Daoy (cell line): Measurements from ENCODE around the gene RFNG. TPM values are rescaled to one million over a fixed set of nuclear protein-coding genes. Genes with fewer than 3 reads are reported as not detected.
A peak's percentile ranks its signal among the peaks of the same experiment; 100 is the strongest.

Experiments
- DNase-seq: peaks from one replicate; pipeline ENCODE4 v3.0.0-alpha.2; 2015; ENCODE audit warnings: low read depth
- total RNA-seq: library from RNA; depleted of rRNA; stranded (reverse); fragments of >200 nt; shearing (Covaris generic); gene quantifications from 2 replicates; pipeline ENCODE4 v1.2.3, GENCODE V29; 2014

RFNG gene
- total RNA-seq, 1 experiment from 2014 or later, result 20.2 TPM

DNA sequence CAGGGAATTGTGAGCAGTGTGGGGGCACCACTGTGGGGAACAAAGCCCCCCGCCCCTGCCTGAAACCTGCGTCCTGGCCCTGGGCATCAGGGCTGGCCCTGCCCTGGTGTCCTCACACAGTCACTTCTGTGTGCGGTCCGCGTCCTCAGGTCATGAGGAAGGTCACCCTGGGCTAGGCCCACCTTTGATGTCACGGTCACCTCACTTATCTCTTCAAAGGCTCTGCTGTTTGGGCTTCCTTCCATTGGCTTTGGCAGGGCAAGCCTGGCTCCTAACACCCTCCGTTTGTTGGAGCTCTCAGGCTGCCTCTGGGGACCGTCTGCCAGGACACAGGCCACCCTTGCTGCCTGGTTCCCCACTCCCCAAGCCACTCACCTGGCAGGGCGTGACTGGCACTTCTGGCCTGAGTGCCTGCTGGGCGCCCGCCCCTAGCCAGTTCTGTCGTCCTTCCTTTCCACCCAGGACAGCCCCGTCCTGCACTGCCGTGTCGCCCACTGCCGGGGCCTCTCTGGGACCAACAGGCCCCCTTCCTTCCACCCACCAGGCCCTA lies 37.8 kb downstream of the RFNG start:
- no peak for DNase-seq

DNA sequence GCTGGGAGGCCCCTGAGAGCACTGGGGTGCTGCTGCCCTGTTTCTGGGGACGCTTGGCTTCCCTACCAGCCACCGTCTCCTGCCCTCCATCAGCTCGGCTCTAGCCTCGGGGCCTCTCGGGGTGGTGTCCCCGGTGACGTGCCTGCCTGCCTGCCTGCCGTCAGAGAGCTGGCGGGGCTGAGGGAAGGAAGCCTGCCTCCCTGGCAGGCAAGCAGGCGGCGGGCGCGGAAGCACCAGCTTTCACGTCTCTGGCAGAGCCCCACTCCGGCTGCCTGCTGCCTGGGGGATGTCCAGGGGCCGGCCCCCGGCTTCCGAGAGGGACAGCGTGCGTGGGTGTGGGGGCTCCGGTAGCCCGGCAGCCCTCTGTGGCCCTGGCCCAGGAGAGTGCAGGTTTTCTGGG lies 38.3 kb downstream of the RFNG start:
- no peak for DNase-seq

DNA sequence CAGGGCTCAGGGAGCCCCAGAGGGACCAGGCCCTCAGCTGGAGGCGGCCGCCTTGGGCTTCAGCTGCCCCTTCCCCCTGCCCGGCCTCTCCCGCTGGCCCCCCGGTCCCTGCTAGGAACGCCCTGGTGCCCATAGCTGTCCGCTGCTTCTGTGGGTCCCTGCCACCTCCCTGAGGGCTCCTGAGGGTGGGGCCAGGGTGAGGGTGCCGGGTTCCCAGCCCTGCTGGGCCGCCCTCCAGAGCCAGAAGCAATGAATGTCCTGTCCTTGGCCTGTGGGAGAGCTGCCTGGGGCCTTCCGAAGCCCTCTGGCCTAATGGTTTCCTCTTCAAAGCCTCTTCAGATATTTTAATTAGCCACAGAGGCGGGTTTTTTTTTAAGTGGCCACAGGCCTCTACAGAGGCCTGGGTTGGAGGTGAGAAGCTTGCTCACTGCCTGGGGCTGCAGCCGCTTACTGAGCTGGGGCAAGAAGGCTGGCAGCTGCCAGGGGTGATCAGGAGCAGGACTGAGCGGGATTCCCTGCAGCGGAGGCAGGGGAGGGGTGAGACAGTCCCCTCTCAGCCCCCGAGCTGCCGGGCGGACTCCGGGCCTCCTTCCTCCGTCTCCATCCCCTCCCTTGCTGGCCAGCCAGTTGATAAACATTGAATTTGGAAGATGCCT lies 38.8 kb downstream of the RFNG start:
- no peak for DNase-seq

DNA sequence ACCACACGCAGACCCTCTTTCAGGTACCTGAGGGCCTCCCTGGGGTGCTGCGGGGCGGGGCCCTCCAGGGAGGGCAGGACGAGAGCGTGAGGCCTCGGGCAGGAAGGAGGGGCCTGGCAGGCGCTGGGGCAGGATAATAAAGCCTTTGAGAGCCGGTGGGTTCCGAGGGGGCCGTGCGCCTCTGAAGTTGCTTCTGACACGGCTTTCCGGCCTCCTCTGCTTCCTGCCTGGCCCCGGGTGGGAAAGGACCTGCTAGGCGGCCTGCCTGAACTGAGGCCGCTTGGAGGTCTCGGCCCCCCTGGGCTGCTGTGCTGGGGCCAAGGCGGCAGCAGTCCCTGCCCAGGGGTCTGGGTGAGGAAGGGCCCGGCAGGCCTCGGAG lies 39.4 kb downstream of the RFNG start:
- no peak for DNase-seq

DNA sequence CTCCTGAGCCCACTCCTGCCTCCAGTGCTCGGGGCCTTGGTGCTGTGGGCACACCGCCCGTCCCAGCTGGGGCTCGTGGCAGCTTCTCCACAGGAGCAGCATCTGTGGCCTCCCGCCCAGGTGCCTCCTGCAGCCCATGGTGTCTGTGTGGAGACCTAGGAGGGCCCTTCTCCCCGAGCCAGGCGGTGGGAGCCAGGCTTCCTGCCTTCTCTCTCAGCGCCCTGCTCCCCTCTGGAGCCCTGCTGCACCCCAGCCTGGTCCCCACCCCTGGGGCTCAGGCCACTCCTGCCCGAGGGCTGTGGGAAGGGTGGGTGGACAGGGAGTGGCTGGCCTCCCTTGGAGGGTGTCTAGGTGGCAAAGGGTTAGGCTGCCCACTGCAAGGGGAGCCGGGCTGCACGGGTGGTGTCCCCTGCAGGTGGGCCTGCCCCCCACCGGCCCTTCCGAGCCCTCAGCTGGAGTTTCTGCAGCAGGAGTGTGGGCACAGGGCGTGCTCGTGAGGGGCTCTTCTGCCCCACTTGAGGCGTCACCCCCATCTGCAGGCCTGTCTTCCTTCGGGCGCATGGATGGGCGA lies 39.9 kb downstream of the RFNG start:
- DNase-seq, result no peak

DNA sequence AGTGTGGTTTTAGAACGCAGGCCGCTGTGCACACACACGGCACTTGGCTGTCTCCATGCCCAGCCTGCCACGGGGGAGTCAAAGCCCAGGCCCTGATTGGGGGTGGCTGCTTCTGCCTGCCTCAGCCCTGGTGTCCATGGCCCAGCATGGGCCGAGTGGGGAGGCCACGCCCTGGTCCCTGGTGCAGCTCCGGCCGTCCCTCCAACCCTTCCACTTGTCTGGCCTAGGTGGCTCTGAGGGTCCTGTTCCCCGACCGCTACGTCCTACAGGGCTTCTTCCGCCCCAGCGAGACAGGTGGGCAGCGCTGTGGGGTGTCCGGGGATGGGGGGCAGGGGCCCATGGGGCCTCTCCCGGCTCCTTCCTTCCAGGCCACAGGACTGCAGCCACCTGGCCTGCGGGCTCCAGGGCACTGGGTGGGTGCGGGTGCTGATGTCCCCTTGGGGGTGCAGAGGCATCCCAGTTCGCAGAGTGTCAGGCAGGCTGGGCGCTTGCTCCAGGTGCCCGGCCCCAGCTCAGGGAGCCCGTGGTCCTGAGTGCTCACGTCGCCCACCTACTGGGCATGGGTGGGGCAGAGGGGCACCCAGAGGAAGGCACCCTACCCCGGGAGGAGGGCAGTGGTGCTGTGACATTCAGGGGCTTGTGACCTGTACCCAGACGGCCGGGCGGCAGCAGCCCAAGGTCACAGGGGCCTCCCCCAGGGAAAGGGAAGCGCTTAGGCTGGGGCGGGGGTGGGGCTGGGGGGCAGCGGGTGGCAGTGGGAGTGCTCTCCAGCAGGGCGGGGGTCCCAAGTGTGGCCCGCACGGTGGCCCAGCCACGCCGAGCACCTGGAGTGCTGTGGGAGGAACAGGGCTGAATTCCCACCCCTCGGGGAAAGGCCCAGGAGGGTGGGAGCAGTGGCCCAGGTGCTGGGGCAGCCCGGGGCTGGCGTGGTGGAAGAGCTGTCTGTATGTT lies 40.8 kb downstream of the RFNG start:
- DNase-seq, result no peak

DNA sequence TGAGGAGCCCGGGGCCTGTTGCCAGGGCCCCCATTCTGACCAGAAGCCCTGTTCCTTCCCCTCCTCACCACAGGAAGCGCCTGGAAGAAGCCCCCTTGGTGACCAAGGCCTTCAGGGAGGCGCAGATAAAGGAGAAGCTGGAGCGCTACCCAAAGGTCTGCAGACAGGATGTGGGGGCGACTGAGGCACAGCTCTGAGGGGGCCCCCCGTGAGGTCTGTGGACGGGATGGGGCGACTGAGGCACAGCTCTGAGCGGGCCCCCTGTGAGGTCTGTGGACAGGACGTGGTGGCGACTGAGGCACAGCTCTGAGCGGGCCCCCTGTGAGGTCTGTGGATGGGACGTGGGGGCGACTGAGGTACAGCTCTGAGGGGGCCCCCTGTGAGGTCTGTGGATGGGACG lies 42.2 kb downstream of the RFNG start:
- DNase-seq, result no peak

DNA sequence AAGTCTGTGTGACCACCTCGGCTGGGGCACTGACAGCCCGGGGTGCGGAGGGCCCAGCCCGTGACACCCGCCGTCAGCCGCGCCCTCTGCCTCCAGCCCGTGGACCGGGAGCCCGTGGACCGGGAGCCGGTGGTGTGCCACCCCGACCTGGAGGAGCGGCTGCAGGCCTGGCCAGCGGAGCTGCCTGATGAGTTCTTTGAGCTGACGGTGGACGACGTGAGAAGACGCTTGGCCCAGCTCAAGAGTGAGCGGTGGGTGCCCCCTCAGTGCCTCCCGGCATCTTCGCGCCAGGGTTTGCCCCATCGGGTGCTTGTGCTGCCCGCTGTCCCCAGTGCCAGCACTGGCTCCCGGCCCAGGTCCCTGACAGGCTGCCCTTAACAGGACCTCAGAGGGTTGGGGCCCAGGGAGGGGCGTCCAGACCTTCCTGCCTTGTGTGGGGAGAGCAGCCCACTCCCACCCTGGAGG lies 42.6 kb downstream of the RFNG start:
- no peak for DNase-seq

DNA sequence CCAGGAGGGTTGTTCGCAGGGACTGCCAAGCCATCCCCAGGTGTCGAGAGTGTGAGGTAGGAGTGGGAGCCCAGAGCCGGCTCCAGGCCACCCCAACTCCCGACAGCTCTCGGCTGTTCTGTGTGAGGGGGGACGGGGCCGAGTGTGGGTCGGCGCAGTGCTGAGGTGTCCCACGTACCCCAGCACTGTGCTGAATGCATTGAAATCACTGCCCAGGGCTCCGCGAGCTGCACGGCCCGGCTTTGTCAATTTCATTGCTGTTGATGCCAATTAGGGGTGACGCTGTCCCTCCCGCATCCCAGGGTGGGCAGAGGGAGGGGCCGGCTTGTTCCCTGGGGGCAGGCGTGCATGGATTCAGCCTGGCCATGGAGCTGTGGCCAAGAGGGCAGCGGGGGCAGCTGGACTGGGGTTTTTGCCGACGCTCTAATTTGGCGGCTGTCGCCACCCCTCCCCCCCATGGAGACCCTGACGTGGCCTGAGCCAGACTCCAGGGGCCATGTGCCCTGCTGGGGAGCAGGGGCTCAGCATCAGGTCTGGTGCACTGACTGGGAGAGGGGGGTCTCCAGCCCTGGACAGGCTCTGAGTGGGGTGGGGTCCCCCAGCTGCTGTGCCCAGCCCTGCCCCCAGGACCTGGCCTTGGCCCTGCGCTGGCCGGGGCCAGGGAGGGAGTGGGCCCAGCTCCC lies 43.2 kb downstream of the RFNG start:
- no peak for DNase-seq

DNA sequence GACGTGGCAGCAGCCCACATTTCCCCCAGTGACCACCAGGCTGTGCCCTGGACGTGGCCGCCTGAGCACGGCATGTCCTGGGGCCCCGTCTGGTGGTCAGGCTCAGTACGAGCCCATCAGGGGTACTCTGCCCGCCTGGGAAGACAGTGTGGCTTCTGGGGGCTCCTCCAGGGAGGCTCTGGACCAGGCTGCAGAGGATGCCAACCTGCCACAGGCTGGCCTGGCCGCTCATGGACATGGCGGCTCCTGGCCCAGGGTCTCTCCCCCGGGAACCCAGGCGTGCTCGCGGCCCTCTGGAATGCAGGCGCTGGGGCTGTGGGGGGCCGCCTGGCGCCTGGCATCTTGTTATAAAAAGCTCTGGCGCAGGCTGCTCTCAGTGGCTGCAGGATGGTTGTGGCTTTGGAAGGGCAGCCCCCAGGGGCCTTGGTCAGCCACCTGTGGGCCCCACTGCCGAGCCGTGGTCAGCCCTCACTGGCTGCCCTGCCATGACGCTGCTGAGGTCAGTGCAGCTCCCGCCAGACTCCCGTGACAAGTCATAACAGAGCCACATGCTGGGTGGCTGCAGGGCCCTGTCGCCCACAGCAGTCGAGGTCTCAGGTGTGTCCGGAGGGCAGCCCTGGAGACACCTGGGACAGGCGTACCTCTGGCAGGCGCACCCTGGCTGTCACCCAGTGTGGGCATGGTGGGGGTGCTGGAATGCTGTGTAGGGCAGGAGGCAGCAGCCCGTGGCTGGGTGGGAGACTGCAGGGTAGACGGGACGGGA lies 43.9 kb downstream of the RFNG start:
- no peak for DNase-seq

DNA sequence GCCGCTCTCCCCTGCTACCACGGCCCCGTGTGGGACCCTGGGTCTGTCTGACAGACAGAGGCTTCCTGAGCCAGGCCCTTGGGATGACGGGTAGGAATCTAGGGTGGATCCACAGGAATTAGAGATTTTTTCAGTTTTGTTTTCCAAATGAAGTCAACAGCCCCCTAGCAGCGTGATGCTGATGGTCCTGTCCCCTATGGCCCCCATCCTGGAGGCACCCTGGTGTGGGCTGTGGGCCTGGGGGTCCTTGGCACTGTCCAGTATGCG lies 44.5 kb downstream of the RFNG start:
- no peak for DNase-seq

DNA sequence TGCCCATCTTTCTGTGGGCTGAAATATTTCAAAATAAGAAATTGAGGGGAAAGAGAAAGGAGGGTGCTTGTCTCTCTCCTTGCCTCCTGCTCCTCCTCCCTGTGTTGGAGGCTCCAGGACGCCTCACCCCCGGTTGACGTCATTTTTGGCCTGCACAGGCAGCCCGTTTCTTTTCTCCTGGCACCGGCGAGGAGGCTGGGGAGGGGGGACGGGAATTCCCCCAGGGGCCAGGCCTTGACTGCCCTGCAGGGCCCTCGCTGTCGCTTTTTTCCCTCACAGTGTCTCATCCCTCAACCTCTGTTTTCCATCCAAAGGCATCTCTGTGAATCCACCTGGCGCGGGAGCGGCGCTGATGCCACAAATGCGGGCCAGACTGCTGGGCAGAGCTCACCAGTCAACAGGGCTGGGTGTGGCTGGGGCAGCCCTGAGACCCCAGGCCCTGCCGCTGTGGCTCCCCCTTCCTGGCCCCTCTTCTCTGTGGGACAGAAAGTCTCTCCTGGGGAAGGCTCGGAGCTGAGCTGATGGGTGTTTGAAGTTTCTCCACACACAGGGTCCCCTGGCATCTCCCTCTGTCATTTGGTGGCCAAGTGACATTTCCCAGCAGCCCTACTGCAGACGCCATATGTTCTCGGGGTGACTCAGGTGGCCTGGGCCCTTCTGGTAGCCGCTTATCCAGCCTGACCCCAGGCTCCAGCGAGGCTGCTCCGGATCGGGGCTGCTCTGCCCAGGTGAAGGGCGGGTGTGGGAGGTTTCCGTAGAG lies 45.0 kb downstream of the RFNG start:
- peak; percentile 87 for DNase-seq

DNA sequence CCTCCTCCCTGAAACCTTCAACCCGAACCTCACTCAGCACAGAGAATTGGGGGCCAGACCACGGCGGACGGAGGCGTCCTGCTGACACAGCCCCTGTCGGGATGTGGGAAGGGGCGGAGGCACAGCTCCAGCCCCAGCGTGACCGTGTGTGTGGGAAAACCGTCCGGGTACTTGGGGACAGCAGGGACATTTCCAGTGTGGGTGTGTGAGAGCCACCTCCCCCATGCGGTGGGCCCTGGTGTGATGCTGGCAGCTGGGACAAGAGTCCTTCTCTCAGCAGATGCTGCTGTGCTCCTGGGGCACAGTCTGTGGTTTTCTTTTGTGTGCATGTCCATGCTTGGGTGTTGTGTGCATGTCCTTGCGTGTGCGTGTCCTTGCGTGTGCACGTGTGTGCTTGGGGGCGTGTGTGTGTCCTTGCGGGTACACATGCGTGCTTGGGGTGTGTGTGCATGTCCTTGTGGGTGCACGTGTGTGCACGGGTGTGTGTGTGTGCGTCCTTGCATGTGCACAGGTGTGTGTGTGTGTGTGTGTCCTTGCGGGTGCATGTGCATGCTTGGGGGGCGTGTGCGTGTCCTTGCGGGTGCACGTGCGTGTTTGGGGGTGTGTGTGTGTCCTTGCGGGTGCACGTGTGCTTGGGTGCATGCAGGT lies 45.8 kb downstream of the RFNG start:
- DNase-seq, result no peak

DNA sequence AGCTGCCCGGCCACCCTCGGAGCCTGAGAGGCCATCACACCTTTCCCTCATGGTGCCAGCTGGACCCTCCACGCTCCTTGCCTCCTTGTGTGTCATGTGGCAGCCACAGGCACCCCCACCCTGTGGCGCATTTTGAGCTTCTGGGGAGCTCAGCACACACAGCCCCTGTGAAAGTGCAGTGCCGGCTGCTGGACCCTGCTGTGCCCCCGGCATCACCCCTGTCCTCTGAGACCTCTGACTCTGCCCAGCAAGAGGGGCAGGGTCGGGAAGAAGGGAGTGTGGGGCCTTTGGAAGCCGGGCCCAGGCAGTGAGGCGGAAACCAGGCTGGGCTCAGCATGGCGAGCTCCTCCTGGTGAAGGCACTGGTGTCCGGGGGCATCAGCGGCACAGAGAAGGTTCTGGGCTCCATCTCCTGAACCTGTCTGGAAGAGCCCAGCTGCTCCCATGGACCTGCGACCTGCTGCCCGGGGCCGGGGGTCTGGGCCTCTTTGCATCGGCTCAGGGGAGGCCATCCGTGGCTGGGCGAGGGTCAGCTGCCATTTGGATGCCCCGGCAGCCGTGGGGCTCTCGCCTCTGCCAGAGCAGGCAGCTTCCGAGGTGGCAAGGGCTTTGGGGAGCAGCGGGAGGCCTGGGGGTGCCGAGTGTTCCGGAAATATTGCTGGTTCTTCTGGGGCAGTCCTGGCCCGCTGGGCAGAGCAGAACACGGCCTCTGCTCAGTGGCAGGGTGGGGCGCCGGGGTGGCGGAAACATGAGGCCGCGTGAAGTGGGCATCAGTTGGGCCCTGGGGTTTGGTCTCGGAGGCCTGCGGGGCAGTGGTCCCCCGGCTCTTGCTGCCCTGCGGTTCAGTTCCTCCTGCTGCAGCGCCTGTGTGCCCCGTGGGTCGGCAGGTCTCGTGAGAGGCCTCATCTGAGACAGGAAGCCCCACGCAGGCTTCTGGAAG lies 46.8 kb downstream of the RFNG start:
- DNase-seq, result no peak

DNA sequence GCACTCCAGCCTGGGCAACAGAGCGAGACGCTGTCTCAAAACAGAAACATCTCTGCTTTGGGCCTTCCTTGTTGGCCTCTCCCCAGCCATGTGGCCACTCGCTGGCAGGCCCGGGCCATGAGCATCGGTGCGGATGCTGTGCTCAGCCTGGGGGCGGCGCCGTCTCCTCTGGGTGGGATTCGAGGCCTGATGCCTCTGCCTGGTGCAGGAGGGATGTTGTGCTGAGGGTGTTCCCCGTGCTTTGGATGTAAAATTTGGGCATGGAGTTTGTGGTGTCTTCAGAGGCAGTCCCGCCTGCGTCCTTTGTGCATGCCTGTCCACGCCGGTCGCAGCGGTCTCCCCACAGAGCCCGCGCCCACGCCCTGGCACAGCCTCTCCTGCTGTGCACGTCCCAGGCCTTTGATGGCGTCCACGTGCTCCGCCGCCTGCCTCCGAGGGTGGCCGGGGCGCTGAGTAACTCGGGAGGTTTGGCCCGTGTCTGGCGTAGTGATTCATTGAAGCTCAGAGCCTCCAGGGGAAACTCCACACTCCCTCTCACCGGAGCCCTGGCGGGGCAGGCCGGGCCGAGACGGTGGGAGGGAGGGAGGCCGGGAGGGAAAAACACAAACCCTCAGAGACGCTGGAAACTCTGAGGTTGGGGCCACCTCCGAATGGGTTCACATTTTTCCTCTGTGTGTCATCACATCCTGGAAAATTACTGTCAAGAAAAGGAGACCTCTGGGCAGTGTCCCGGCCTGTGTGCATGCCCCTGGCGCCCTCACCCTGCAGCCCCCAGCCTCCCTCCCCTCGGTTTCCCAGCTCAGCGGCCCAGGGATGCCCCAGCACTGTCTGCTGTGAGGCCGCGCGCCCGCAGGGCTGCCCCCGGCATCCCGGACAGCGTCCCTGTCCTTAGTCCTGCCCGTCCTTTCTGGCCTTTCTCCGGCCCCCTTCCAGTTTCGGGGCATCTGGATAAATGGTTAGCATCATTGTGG lies 47.9 kb downstream of the RFNG start:
- peak; percentile 99 for DNase-seq

DNA sequence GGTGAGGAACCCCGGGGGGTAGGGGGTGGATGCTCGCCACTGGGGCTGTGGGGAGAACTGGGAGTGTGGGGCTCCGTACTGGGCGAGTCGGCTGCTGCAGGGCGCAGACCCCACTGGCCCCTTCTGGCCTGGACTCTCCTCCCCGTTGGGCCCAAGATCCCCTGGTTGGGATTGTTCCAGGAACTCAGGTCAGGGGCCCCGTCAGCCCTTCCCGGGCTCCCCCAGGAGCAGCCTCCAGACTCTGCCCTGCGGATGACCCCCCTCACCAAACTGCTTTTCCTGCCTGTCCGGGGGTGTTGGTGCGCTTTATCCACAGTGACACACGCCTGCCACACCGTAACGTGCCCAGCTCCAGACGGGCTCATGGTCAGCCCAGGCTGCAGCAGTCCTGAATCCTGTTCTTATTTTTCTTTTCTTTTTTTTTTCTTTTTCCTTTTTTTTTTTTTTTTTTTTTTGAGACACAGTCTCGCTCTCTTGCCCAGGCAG lies 50.0 kb downstream of the RFNG start:
- DNase-seq, result no peak

DNA sequence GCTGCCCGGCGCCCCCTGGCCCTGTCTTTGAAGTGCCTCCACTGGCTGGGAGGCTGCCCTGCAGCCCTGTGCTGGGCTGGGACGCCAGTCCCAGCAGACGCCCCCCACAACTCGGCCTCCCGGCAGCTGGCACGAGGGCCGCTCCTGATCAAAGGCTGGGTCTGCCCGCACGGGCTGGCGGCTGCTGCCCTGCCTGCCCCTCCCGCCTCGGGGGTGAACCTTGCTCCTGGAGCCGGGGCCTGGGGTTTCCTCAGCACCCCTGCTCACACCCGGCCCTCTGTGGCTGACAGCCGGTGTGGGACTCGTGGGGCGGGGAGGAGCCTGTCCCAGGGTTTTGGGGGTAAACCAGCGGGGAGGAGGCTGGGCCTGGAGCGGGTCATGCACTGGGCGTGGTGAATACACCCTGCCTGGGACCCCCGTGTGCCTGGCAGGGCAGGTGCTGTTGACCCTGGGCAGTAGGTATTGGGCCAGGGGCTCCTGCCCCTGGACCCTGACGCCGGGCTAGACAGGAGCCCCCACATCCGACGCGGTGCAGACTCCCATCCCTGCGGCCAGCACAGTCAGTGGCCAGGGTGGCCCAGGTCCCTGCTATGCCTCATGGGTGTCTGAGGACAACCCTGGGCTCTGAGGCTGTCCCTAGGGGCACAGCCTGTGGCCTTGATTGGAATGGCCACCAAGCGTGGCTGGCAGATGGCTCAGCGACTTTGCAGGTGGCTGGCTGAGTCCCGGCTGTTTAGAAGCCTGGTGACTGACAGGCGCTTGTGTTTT lies 50.6 kb downstream of the RFNG start:
- no peak for DNase-seq
